GM19238 (cell line): ENCODE data around the gene MRPS24.

Experiments used
- DNase-seq: peaks from one replicate; pipeline ENCODE4 v3.0.0; 2011; ENCODE audit warnings: low spot score; ENCODE audit not compliant: insufficient read length

The MRPS24 gene

GRCh38 chr7:43877968-43878864 lies 8.9 kb upstream of the MRPS24 start:
- no peak for DNase-seq

- no peak for DNase-seq
Measured at GRCh38 chr7:43876976-43877745, 7.8 kb upstream of the MRPS24 start.

- no peak for DNase-seq
Measured at GRCh38 chr7:43876241-43876640, 6.9 kb upstream of the MRPS24 start.

- no peak for DNase-seq
Measured at GRCh38 chr7:43873300-43873699, 4.0 kb upstream of the MRPS24 start.

- no peak for DNase-seq
Measured at GRCh38 chr7:43872406-43873110, 3.2 kb upstream of the MRPS24 start.

- DNase-seq, result no peak
Measured at GRCh38 chr7:43871064-43871463, 1.7 kb upstream of the MRPS24 start.

GRCh38 chr7:43870316-43870715 lies 999 bp upstream of the MRPS24 start:
- no peak for DNase-seq

- DNase-seq, result no peak
Measured at GRCh38 chr7:43869867-43870240, 537 bp upstream of the MRPS24 start.

- no peak for DNase-seq
Measured at GRCh38 chr7:43868681-43869005, 674 bp downstream of the MRPS24 start.

GRCh38 chr7:43868181-43868580 lies 1.1 kb downstream of the MRPS24 start:
- DNase-seq, result no peak

GRCh38 chr7:43865277-43865676 lies 4.0 kb downstream of the MRPS24 start:
- DNase-seq, result no peak

GRCh38 chr7:43864126-43864525 lies 5.2 kb downstream of the MRPS24 start:
- DNase-seq, result no peak

- no peak for DNase-seq
Measured at GRCh38 chr7:43856996-43857395, 12.3 kb downstream of the MRPS24 start.

- no peak for DNase-seq
Measured at GRCh38 chr7:43856316-43856715, 13.0 kb downstream of the MRPS24 start.

- DNase-seq, result no peak
Measured at GRCh38 chr7:43855176-43855575, 14.1 kb downstream of the MRPS24 start.

- no peak for DNase-seq
Measured at GRCh38 chr7:43851805-43852204, 17.5 kb downstream of the MRPS24 start.

- no peak for DNase-seq
Measured at GRCh38 chr7:43850348-43851116, 18.8 kb downstream of the MRPS24 start.

GRCh38 chr7:43849047-43849446 lies 20.3 kb downstream of the MRPS24 start:
- no peak for DNase-seq

GRCh38 chr7:43847496-43847895 lies 21.8 kb downstream of the MRPS24 start:
- no peak for DNase-seq

- no peak for DNase-seq
Measured at GRCh38 chr7:43844662-43845061, 24.7 kb downstream of the MRPS24 start.

- no peak for DNase-seq
Measured at GRCh38 chr7:43844257-43844656, 25.1 kb downstream of the MRPS24 start.
